ENCODE results near the gene TMEM117. TPM values are rescaled to one million over a fixed set of nuclear protein-coding genes. Genes with fewer than 3 reads are reported as not detected.
"Not testable (repeated sequence)": the region's sequence is repeated elsewhere in the genome, so short reads cannot be mapped to it uniquely, and the experiment has no call there.

The TMEM117 gene
- polyA plus RNA-seq, 5 donors, result 5.4 to 7.3 (median 6.0) TPM

DNA sequence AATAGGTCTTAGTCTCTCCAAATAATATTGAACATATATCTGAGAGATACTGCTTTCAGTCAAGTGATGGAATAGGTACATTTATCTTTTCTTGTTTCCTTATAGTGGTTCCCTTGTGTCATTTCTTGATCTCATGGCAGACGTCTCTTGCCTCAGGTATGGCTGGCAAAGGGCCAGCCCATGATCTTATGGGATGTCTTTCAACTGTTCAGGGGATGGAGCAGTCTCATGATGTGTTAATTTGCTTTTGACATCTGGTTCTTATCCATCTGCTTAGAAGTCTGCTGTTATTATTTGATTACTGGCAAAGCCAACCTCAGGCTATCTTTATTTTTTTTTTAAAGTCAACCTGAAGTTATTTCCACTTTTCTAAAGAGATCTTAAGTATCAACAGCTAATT is 262.9 kb downstream of the TMEM117 start:
- no peak for DNase-seq

DNA sequence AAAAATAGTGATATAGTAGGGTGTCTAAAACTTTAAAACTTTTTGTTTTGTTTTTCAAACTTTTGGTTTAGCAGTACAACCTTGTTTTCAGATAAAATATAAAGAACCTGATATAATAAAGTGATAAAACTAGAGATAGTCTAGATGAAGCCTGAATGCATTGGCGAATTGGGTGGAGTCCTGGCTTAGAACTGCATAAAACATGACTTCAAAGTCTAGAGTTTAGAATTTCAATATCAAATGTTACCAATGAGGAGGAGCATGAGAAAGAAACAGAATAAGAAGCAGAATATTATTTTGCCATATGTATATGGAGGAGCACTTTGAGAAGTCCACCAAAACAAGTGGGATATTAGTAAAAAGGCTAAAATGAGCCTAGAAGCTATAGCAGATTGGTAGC is 263.6 kb downstream of the TMEM117 start:
- no peak for DNase-seq

DNA sequence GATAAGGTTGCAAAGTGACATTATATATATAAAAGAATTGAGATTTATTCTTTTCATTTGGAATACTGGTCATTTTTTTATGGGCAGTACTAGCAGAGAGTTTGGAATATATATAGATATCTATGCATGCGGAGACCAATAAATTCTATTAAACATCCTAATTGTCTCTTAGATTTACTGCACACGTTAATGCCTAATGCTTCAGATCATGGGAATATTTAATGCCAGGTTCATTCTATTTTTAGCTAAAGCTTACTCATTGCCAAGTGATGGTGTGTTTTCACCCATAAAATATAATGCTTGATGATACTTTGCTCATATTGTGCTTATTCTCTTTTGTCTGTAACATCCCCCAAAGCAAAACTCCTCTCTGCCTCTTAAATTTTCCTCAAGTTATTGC is 264.4 kb downstream of the TMEM117 start:
- no peak for DNase-seq

DNA sequence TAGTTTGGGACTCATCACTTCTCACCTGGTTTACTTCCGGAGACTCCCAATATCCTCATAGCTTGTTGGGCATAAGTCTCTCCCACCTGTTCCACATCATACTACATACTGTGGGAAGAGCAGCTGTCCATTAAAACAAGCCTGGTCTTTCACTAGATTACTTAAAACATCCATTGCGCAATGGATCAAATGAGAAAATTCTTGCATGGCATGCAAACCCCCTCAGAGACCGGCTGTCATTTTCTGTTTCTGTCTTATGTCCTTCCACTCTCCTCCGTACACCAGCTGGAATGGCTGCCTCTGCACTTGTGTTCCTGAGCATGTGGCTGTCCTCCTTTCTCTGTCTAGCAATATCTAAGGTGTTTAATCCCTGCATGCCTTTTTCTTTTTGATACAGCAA is 265.6 kb downstream of the TMEM117 start:
- DNase-seq, result no peak

DNA sequence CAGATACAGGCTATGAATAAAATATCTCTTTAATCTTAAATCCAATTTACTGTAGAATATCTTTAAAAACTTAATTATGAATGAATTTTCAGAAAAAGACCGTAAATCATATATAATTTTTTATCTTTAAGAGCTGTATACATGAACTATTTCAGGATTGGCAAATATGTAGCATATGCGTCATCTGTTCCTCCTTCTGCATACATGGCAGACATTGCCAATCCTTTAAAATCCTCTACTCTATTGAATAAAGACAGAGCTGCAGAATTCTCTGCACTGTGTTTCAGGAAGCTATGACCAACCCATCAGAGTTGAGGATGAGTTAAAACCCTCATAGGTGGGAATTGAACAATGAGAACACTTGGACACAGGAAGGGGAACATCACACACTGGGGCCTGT is 279.0 kb downstream of the TMEM117 start:
- DNase-seq, result no peak

DNA sequence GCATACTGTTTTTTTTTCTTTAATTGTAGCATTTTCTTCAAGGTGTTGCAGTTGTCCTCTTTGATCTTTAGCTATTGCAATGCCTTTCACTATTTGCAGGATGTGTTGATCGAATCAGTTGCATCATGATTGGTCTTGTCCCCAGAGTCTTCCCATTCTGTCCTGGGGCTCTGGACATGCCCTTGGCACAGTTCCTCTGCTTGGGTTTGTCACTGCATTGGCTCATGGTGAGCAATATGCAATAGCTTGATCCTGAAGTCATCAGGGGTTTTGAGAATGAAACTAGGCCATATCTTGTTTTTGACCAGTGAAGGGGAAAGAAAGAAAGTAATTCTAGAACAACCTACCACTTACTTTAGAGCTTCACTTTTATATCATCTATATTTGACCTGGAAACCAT is 281.5 kb downstream of the TMEM117 start:
- DNase-seq, result no peak

DNA sequence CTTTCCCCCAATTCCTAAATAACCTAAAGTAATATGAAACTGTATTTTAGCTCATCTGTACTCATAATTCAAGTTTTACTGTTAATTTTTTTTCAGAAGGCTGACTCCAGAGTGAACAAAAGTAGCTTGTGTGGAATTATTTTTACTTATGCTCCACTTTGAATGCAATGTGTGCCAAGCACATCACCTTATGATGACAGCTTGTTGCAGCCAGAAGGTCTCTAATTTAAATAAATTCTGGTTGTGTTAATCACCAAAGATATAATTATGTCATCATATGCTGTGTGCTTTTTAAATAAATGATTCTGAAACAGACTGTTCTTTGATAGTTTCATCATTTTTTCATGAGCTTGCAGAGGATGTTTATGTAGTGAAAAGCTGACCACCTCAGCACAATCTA is 283.1 kb downstream of the TMEM117 start:
- no peak for DNase-seq

DNA sequence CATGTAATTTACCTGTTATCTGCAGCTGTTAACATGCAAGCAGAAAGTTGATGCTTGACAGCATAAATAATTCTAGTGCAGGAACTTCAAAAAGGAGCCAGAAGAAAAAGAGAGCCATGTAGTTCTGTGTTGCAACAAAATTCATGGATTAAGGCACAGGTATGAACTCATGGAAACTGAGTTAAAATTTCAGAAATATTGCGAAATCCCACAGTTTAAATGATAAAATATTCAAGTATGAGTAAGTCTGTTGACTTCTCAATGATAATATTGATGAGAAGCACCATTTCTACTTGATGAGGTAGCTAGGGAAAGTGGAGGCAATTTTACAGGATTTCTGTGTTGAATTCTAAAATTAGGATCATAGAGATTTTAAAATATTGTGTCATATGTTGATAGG is 290.9 kb downstream of the TMEM117 start:
- no peak for DNase-seq

DNA sequence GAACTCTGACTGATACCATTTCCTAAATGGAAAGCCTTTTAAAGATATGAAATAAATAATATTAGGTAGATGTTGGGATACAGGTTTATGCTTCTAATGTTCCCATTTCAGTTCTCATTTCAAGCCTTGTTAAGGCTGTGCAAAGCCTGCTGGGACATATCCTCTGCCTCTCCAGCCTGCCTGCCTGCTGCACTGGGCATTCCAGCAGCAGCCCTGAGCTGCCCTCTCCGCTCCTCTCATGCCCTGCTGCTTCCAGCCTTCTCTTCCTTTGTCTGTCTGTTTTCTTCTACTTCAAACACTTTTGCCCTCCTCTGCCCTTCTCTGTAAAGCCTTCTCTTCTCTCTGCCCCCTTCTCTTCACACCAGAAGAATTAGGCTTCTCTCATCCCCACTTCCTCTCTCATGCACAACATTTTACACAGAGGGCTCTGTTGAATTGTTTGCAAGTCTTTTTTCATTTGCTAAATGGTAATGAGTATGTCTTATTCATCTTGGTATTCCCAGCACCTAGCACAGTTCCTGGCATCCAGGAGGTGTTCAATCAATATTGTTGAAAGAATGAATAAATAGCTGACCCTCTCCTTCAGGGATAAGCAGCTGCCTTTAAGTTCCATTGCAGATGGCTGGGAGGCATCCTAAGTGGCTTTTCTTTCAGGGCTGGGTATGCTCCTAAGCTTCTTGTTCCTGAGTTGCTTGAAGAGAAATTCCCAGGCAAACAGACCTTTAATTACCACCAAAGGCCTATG is 292.3 kb downstream of the TMEM117 start:
- DNase-seq, result no peak

DNA sequence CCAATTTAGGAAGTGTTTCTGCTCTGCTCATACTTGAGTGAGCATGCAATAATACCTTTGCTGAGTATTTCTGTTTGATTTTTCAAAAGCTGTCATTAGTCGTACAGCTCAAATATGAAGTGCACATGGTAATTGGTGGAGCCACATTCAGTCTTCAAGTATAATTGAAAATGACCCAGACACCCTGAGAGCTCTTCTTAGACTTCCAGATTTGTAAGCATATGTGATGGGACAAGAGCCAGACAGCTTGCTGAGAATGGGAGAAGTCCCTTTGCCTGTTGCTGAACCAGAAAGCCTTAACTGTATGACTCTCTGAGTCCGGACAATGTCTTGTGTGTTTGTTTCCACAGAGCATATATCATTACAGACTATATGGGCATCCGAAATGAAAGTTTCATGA is 307.3 kb downstream of the TMEM117 start:
- no peak for DNase-seq

DNA sequence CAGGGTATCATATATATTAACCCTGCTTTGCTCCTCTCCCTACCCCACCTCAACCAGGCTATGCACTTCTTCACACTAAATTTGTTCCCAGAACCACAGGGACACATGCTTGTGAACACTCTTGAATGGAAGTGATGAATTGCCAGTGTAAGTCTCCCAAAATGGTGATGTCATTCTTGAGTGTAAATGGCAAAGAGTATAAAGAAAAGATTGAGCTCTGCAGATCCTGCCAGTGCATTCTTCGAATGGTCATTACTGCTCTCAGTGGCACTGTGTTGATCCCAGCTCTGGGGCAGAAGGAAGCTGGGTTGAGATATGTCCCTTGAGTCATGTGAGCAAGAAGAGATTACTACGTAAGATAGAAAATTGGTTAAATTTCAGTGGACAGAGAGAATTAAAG is 313.1 kb downstream of the TMEM117 start:
- no peak for DNase-seq

DNA sequence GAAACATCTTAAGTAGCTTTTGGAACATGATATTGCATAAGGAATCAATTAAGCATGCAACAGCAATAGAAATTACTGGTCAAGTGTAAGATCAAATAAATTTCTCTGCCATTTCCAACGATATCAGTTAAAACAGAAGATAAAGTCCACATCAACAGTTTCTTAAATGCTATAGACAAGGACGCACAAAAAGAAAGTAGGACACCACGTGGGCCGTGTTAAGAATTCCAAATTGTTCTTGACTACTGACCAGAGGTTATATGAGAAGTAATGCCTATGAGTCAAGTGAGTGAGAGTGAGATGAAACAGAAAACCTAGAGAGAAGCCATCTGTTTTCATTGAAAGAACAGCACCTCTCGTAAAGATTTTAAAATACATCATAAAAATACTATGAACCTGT is 318.2 kb downstream of the TMEM117 start:
- DNase-seq, result peak; percentile 74 to 80

DNA sequence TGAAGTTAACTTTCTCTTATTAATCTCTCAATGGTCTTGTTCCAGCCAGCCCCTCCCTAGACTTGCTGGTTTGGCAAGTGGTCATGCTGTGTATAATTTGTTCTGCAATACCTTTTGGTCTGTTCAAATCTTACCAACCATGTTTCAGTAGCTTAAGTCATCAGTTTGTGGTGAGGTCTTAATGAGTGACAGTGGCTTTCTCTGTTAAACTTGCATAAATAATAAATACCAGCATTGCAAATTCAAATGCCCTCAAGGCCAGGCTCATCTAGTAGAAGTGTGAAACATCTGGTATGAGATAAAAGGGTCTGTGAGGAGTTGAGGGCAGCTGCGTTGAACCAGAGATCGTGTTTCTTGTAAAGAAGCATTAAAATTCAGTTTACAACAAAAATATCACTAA is 319.5 kb downstream of the TMEM117 start:
- no peak for DNase-seq

DNA sequence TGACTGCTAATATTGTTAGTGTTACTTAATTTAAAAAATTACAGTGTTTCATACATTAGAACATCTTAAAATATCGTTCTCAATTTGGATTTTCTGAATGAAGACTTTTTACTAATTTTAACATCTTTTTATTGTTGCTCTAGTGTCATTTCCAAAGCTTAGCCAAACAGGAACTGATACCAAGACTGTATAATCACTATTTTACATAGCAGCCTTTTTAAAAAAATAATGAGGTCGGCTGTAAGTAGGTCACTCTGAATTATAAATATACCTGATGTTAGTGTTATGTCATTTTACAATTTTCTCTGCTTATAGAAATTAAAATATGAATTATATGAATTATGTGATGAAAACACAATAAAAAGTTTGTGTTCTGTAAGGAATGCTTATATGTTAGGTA is 321.5 kb downstream of the TMEM117 start:
- no peak for DNase-seq

DNA sequence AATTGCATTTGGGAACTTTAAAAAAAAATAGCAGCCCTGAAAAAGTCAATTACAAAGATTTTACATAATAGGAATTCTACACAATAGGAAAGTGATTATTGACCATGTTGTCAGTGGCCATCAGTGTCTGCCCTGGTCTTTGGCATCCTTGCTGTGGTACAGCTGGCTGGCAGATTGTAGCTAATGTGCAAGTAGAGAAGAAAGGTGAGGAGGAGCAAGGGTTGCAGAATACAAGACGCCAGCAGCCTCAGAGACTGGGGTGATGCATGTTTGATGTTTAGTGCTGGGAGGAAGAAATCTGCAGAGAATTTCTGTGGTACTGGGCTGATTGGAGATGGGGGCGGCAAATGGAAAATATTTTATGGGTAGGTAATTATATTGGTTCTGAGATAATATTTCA is 322.9 kb downstream of the TMEM117 start:
- DNase-seq, result no peak

DNA sequence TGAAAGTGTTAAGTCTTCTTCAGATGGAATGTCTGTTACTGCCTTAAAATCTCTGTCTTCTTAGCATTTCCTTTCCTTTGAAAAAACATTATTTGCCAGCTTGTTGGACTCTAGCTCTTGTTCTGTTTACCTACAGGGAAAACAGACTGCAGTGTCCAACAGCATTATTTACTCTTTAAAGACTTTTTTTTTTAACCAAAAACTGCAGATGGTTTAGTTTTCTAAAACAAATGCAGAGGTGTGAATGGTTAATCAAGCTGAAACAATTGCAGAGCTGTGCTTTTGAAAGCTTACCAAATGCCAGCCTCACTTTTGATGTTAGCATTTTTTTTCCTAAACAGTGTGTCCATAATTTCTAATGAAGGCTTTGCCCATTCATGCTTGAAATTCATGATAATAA is 323.3 kb downstream of the TMEM117 start:
- DNase-seq, result no peak

DNA sequence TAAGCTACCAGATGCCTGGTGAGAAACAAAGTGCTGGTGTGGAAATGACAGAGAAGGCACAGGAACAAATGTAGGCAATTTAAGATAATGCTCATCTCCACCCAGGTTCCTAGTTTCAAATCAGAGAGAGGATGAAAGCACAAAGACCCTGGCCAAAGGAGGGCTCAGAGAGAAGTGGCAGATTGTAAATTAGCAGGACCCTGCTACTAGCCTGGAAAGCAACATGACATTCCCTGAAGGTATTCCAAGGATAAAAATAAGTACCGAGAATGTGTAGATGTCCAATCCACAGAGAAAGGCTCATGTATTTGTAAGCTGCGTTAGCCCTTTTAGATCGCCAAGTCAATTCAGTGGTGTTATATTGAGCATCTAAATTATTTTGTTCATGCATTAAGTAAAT is 324.0 kb downstream of the TMEM117 start:
- no peak for DNase-seq

DNA sequence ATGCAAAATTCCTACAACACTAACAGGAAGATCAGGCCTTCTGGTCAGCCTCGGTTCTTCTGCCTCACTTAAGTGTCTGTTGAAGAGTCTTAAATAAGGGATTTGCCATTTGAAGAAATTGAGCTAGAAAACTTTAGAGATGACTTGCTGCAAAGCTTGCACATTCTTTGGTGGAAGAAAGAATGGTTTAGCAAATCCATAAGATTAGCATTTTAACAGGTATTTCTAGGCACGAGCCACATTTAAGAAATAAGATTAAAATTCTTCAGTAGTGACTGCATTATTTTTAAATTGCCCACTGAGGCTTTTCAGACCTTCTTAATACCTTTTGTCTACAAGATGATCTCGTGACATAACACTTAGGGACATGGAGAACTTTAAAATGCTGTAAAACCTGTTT is 327.1 kb downstream of the TMEM117 start:
- DNase-seq, result no peak

DNA sequence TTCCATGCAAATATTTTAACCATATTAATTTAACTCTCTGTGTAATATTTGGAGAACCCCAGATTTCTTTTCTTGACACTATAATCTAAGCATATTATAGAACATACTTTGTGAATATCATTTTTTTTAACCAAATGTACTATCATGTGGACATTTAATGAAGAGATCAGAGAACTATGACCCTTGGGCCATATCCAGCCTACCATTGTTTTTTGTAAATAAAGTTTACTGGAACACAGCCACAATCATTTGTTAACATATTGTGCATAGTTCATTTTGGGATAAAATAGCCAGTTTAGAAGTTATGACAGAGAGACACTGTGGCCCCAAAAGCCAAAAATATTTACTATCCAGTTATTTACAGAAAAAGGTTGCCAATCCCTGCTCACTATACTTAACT is 338.2 kb downstream of the TMEM117 start:
- DNase-seq, result no peak

DNA sequence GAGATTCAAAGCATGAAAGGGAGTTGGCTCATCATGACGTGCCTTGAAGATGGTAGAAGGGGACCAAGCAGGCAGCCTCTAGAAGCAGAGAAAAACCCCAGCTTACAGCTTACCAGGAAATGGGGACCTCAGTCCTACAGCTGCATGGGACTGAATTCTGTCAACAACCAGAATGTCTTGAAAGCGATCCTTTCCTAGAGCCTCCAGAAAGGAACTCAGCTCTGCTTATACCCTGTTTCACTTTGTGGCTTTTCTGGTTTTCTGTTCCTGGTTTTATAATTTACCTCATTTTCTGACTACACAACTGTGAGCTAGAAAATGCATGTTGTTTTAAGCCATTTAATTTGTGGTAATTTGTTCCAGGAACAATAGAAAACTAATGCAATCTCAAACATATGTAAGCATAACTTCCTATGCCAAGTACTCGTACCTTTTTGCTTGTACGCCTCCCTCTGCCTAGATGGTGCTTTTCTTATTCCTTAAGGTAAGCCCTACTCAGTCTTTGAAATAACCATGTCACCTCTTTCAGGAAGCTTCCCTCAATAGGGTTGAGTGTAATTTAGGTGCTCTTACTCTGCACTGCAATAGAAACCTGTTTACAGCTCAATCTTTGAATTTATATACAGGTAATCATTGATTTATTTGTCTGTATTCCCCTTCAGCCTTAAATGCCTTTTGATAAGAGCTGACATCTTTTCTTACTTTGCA is 348.8 kb downstream of the TMEM117 start:
- no peak for DNase-seq

DNA sequence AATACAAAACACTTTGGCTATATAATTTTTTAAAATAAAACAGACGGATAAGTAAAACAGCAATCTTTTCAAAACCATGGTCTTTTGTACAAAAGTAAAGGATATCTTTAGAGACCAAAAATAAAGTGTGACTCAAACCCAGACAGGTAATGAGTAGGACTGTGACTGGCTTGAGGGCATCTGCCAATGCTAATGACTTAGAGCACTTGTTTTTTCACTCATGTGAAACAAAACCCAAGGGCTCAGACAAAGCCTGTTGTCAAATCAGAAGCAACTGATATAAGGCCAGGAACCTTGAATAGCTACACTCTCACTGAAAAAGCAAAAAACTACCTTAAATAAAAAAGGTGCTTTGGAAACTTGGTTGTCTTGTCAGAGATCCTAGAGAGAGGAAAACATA is 357.4 kb downstream of the TMEM117 start:
- DNase-seq, result no peak

DNA sequence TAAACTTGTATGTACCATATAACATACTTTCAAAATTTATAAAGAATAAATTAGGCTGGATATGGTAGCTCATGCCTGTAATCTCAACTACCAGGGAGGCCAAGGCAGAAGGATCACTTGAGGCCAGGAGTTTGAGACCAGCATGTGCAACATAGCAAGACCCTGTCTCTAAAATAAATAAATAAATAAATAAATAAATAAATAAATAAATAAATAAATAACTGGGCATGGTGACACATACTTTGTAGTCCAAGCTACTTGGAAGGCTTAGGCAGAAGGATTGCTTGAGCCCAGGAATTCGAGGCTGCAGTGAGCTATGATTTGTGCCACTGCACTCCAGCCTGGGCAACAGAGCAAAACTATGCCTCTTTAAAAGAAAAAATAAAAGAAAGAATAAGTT is 359.8 kb downstream of the TMEM117 start:
- DNase-seq, result not testable (repeated sequence)

DNA sequence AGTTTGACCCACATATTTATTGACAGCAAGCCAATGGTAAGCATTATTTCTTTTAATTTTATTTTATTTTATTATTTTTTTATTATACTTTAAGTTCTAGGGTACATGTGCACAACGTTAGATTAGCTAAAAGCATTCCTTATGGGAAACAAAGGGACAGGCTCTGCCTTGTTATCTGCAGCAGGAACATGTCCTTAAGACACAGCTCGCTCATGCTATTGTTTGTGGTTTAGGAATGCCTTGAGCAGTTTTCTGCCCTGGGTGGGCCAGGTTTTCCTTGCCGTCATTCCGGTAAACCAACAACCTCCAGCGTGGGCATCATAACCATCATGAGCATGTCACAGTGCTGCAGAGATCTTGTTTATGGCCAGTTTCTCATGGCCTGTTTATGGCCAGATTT is 370.2 kb downstream of the TMEM117 start:
- no peak for DNase-seq

Measured in right lung (tissue), 5 donors.